Measurements from ENCODE around the gene BRPF1.

Gene BRPF1

GRCh38 chr3:9710174-9710739 is 21.3 kb upstream of the BRPF1 start:
- H3K36me3 ChIP-seq (ENCODE audit: insufficient read depth, low read length): no peaks in the 10 kb centered on the region
- H3K9me3 ChIP-seq (ENCODE audit: low read length): no peaks in the 10 kb centered on the region
- H3K27me3 ChIP-seq (ENCODE audit: insufficient read depth, low read length): no peaks in the 10 kb centered on the region
- no peak overlapping the region for H2AFZ ChIP-seq (ENCODE audit: low read depth, low read length)
- H3K4me3 ChIP-seq (ENCODE audit: low read length): no peak overlapping the region
- H3K4me1 ChIP-seq (ENCODE audit: insufficient read depth, low read length): no peaks in the 10 kb centered on the region

- Histone ChIP-seq H3K4me1 (ENCODE audit: insufficient read depth, low read length) (no peaks in the 10 kb centered on the region), H3K4me3 (ENCODE audit: low read length) (no peak overlapping the region), H3K36me3 (ENCODE audit: insufficient read depth, low read length) (no peaks in the 10 kb centered on the region), H2AFZ (ENCODE audit: low read depth, low read length) (no peak overlapping the region), H3K27me3 (ENCODE audit: insufficient read depth, low read length) (no peaks in the 10 kb centered on the region), H3K9me3 (ENCODE audit: low read length) (no peaks in the 10 kb centered on the region)
Observed at GRCh38 chr3:9712415-9712814, 19.1 kb upstream of the BRPF1 start.

- H3K4me1 ChIP-seq (ENCODE audit: insufficient read depth, low read length): no peaks in the 10 kb centered on the region
- H3K36me3 ChIP-seq (ENCODE audit: insufficient read depth, low read length): no peaks in the 10 kb centered on the region
- H3K4me3 ChIP-seq (ENCODE audit: low read length): no peak overlapping the region
- no peaks in the 10 kb centered on the region for H3K27me3 ChIP-seq (ENCODE audit: insufficient read depth, low read length)
- no peak overlapping the region for H2AFZ ChIP-seq (ENCODE audit: low read depth, low read length)
- no peaks in the 10 kb centered on the region for H3K9me3 ChIP-seq (ENCODE audit: low read length)
Observed at GRCh38 chr3:9713142-9713541, 18.4 kb upstream of the BRPF1 start.

GRCh38 chr3:9715136-9715535 is 16.4 kb upstream of the BRPF1 start:
- no peaks in the 10 kb centered on the region for H3K4me1 ChIP-seq (ENCODE audit: insufficient read depth, low read length)
- no peak overlapping the region for H3K4me3 ChIP-seq (ENCODE audit: low read length)
- no peaks in the 10 kb centered on the region for H3K36me3 ChIP-seq (ENCODE audit: insufficient read depth, low read length)
- no peaks in the 10 kb centered on the region for H3K9me3 ChIP-seq (ENCODE audit: low read length)
- H3K27me3 ChIP-seq (ENCODE audit: insufficient read depth, low read length): no peaks in the 10 kb centered on the region
- H2AFZ ChIP-seq (ENCODE audit: low read depth, low read length): no peak overlapping the region

- H2AFZ ChIP-seq (ENCODE audit: low read depth, low read length): no peak overlapping the region
- H3K27me3 ChIP-seq (ENCODE audit: insufficient read depth, low read length): no peaks in the 10 kb centered on the region
- no peaks in the 10 kb centered on the region for H3K9me3 ChIP-seq (ENCODE audit: low read length)
- H3K4me1 ChIP-seq (ENCODE audit: insufficient read depth, low read length): peaks cover 4% of the 10 kb centered on the region
- H3K36me3 ChIP-seq (ENCODE audit: insufficient read depth, low read length): no peaks in the 10 kb centered on the region
- H3K4me3 ChIP-seq (ENCODE audit: low read length): no peak overlapping the region
Observed at GRCh38 chr3:9715764-9716437, 15.6 kb upstream of the BRPF1 start.

- H2AFZ ChIP-seq (ENCODE audit: low read depth, low read length): no peak overlapping the region
- H3K9me3 ChIP-seq (ENCODE audit: low read length): no peaks in the 10 kb centered on the region
- H3K36me3 ChIP-seq (ENCODE audit: insufficient read depth, low read length): no peaks in the 10 kb centered on the region
- no peak overlapping the region for H3K4me3 ChIP-seq (ENCODE audit: low read length)
- H3K27me3 ChIP-seq (ENCODE audit: insufficient read depth, low read length): no peaks in the 10 kb centered on the region
- H3K4me1 ChIP-seq (ENCODE audit: insufficient read depth, low read length): peaks cover 11% of the 10 kb centered on the region
Observed at GRCh38 chr3:9716801-9717555, 14.6 kb upstream of the BRPF1 start.

- H3K4me3 ChIP-seq (ENCODE audit: low read length): no peak overlapping the region
- H3K4me1 ChIP-seq (ENCODE audit: insufficient read depth, low read length): peaks cover 11% of the 10 kb centered on the region
- H2AFZ ChIP-seq (ENCODE audit: low read depth, low read length): no peak overlapping the region
- no peaks in the 10 kb centered on the region for H3K27me3 ChIP-seq (ENCODE audit: insufficient read depth, low read length)
- H3K36me3 ChIP-seq (ENCODE audit: insufficient read depth, low read length): no peaks in the 10 kb centered on the region
- H3K9me3 ChIP-seq (ENCODE audit: low read length): no peaks in the 10 kb centered on the region
Observed at GRCh38 chr3:9717563-9717962, 14.0 kb upstream of the BRPF1 start.

- Histone ChIP-seq H2AFZ (ENCODE audit: low read depth, low read length) (no peak overlapping the region), H3K9me3 (ENCODE audit: low read length) (no peaks in the 10 kb centered on the region), H3K4me1 (ENCODE audit: insufficient read depth, low read length) (peaks cover 11% of the 10 kb centered on the region), H3K36me3 (ENCODE audit: insufficient read depth, low read length) (no peaks in the 10 kb centered on the region), H3K4me3 (ENCODE audit: low read length) (no peak overlapping the region), H3K27me3 (ENCODE audit: insufficient read depth, low read length) (no peaks in the 10 kb centered on the region)
Observed at GRCh38 chr3:9718118-9718517, 13.4 kb upstream of the BRPF1 start.

GRCh38 chr3:9721015-9721699 is 10.4 kb upstream of the BRPF1 start:
- no peak overlapping the region for H3K4me3 ChIP-seq (ENCODE audit: low read length)
- no peak overlapping the region for H2AFZ ChIP-seq (ENCODE audit: low read depth, low read length)
- H3K27me3 ChIP-seq (ENCODE audit: insufficient read depth, low read length): no peaks in the 10 kb centered on the region
- H3K9me3 ChIP-seq (ENCODE audit: low read length): no peaks in the 10 kb centered on the region
- no peaks in the 10 kb centered on the region for H3K36me3 ChIP-seq (ENCODE audit: insufficient read depth, low read length)
- peaks cover 11% of the 10 kb centered on the region for H3K4me1 ChIP-seq (ENCODE audit: insufficient read depth, low read length)

- no peaks in the 10 kb centered on the region for H3K36me3 ChIP-seq (ENCODE audit: insufficient read depth, low read length)
- H3K9me3 ChIP-seq (ENCODE audit: low read length): no peaks in the 10 kb centered on the region
- no peak overlapping the region for H2AFZ ChIP-seq (ENCODE audit: low read depth, low read length)
- no peaks in the 10 kb centered on the region for H3K27me3 ChIP-seq (ENCODE audit: insufficient read depth, low read length)
- peaks cover 11% of the 10 kb centered on the region for H3K4me1 ChIP-seq (ENCODE audit: insufficient read depth, low read length)
- no peak overlapping the region for H3K4me3 ChIP-seq (ENCODE audit: low read length)
Observed at GRCh38 chr3:9721700-9722060, 9.9 kb upstream of the BRPF1 start.

GRCh38 chr3:9725775-9726515 is 5.6 kb upstream of the BRPF1 start:
- Histone ChIP-seq H3K27me3 (ENCODE audit: insufficient read depth, low read length) (no peaks in the 10 kb centered on the region), H3K4me1 (ENCODE audit: insufficient read depth, low read length) (peaks cover 11% of the 10 kb centered on the region), H3K9me3 (ENCODE audit: low read length) (no peaks in the 10 kb centered on the region), H3K4me3 (ENCODE audit: low read length) (no peak overlapping the region), H2AFZ (ENCODE audit: low read depth, low read length) (no peak overlapping the region), H3K36me3 (ENCODE audit: insufficient read depth, low read length) (no peaks in the 10 kb centered on the region)

- no peaks in the 10 kb centered on the region for H3K27me3 ChIP-seq (ENCODE audit: insufficient read depth, low read length)
- H2AFZ ChIP-seq (ENCODE audit: low read depth, low read length): no peak overlapping the region
- no peaks in the 10 kb centered on the region for H3K36me3 ChIP-seq (ENCODE audit: insufficient read depth, low read length)
- H3K4me1 ChIP-seq (ENCODE audit: insufficient read depth, low read length): peaks cover 6% of the 10 kb centered on the region
- H3K9me3 ChIP-seq (ENCODE audit: low read length): no peaks in the 10 kb centered on the region
- H3K4me3 ChIP-seq (ENCODE audit: low read length): no peak overlapping the region
Observed at GRCh38 chr3:9727041-9727595, 4.4 kb upstream of the BRPF1 start.

All from neuron (in vitro differentiated cells).